Glomerular endothelial cell (primary cell): Measurements from ENCODE around the gene SUSD4. TPM values are rescaled to one million over a fixed set of nuclear protein-coding genes. Genes with fewer than 3 reads are reported as not detected.

Experiments
- DNase-seq: peaks from one replicate; pipeline ENCODE4 v3.0.0-alpha.2; 2011; ENCODE audit warnings: low read depth, low spot score; ENCODE audit errors: extremely low read depth
- total RNA-seq: library from RNA; depleted of rRNA; stranded (reverse); fragments of >200 nt; gene quantifications from 2 replicates; pipeline ENCODE4 v1.2.3, GENCODE V29; 2015

SUSD4 gene
- total RNA-seq, 1 donor from 2014 or later, result not detected

DNA sequence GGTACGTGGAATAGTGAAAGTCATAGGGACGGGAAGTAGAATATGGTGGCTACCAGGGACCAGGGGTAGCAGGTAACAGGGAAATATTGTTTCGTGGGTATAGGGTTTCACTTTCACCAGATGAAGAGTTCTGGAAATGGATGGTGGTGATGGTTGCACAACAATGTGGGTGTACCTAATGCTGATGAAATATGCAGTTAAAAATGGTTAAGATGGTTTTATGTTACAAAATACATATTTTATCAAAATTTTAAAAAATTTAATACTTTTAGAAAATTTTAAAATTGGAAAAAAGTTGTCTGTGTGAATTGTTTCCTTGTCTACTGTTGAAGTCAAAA lies 165.4 kb downstream of the SUSD4 start:
- DNase-seq, result no peak

DNA sequence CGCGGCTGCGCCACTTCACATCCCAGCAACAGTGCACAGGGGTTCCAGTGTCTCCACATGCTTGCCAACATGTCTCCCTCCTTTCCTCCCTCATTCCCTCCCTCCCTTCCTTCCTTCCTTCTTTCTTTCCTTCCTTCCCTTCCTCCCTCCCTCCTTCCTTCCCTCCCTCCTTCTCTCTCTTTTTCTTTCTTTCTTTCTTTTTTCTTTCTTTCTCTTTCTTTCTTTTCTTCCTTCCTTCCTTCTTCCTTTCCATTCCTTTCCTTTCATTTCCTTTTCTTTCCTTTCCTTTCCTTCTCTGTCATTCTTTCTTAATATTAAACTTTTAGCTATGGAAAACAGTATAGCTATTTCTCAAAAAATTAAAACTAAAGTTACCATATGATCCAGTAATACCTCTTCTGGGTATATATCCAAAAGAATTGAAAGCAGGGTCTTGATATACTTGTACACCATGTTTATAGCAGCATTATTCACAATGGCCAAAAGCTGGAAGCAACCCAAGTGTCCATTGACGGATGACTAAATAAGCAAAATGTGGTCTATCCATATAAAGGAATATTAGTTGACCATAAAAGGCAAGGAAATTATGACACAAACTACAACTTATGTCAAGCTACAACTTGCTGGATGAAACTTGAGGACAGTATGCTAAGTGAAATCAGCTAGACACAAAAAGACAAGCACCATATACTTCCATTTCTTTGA lies 165.9 kb downstream of the SUSD4 start:
- DNase-seq, result no peak

DNA sequence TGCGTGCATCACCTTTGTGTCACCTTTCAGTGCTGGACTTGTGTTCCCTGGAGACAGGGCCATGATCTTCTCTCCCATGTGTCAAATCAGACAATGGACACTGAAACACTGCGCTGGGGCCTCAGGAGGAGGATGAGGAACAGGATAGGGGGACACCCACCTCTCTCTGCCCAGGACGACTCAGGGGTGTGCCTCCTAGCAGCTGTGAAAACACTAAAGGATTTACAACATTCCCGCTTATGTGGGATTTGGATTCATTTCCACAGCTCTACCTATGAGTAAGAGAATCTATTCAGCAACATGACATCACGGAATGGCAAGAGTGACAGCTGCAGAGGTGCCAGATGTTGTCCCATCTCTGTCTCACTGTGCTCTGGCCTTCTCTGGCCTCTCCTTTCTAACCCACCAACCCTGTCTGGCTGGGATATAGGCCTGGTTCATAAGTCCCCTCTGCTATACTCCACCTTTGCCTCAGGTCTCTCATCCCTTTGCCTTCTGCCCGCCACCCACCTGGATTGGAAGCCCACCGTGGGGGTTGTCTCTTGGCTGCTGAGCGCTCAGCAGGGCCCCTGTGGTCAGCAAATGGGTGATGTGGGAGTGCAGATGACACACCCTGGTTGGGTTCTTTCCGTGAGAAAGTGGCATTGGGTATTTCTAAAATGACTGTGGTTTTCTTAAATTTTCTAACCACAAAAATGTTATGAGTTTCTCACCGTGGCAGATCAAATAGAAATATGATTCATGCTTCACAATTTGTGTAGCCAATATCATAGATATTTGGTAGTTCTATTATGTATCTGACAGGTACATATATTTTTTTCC lies 173.9 kb downstream of the SUSD4 start:
- DNase-seq, result no peak

DNA sequence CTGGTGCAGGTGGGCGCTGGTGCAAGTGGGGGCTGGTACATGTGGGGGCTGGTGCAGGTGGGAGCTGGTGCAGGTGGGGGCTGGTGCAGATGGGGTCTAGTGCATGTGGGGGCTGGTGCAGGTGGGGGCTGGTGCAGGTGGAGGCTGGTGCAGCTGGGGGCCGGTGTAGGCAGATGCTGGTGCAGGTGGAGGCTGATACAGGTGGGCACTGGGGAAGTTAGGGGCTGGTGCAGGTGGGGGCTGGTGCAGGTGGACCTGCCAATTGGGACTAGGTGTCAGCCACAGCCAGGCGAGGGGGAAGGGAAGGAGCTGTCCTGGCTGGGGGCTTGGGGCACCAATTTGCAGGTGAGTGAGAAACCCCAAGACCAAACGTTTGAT lies 174.5 kb downstream of the SUSD4 start:
- DNase-seq, result no peak

DNA sequence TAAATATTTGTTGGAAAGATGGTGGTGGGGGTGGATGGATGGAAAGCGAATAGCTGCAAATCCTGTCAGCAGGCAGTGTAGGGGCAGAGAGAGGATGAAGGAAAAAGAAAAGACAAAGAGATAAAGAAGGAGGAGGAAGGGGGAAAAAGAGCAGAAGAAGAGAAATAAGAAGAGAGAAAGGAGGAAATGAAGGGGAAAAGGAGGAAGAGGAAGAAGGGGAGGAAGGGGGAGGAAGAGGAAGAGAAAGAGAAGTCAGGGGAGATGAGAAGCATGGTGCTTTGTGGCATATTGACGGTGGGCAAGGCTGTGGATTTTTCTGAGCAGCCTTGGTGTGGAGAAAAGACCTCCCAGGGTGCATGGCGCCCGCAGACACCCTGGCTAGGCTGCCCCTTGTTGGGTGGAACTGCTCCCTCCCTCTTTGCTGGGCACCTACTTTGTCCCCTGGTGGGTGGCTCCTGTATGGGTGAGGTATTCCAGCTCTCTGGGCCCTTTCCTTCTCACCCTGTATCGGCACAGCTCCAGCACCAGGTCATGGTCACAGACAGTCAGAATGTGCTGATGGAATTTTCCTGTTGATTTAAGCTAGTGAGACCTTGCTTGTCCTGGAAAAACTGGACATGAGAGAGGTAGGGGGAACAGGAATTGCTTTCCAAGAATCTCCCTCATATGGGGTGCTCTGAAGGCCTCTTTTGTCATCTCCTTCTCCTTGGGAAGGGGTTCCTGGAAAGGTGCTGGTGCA lies 175.2 kb downstream of the SUSD4 start:
- no peak for DNase-seq

DNA sequence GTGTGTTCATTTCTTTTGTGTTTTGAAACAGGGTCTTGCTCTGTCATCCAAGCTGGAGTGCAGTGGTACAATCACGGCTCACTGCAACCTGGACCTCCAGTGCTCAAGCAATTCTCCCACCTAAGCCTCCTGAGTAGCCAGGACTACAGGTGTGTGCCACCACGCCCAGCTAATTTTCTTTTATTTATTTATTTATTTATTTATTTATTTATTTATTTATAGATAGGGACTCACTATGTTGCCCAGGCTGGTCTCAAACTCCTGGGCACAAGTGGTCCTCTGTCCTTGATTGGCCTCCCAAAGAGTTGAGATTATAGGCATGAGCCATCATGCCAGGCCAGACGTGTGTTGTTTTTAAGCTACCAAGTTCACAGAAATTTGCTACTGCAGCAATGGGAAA lies 177.2 kb downstream of the SUSD4 start:
- DNase-seq, result no peak

DNA sequence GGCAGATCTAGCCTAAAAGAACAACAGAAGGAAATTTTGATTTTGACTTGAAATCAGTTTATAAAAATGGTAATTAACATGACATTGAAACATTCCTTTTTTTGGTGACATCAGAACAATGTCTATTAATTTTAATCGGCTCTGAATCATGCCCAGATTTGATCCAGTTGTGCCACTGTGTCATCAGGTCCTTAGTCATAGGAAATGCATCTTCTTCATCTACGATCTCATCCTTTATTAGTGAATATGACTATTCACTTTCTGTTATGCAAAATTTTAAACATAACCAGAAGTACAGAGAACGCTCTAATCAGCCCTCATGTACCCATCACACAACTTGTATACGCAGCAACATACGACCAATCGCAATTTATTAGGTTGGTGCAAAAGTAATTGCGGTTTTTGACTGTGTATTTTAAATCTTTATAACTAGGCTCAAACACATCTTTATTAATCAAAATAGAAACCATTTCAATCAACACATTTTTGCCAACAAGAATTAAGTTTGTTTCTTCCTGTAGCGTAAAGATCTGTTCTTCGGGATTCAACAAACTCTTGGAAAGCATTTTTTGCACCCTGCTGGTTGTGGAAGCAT lies 180.6 kb downstream of the SUSD4 start:
- DNase-seq, result no peak

DNA sequence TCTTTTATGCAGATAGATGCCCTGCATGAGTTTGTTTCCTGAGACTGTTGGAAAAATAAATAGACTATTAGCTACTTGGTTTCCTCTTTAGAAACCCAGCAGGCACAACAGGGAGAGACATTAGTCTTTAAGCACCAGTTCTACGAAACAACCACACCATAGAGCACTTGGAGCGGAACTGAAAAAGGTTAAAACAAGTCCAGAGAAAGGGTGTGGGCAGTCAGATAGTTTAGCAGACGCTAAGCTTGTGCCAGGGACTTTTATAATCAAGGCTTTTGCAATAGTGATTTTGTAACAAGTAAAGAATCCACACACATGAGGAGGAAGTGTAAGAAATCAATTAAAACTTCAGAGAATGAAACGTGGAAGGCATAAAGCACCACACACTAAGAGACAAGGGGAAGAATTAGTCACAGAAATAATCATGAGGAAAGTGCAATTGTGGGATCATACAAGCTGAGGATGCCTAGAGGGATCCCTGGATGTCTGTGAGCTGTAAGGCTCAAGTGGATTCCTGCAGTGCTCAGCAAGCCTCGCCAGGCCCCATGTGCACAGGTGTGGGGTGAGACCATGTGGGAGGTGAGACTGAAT lies 183.2 kb downstream of the SUSD4 start:
- DNase-seq, result no peak

DNA sequence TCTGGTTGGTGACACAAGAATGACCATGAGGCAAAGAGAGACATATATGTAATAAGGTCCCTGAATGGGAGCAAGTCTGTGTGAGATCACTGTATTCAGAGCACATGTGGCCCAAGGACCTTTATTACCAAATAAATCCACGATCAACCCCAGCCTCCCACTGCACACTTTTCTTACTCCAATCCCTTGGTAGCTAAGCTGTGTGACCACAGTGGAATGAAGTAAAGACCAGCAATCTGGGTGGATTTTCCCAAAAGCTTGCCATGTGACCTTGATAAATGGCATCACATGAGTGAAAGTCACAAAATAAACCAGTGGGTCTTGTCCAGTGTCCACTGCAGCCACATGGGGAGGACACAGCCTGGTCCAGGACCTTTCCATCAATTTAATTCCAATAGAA lies 184.2 kb downstream of the SUSD4 start:
- no peak for DNase-seq

DNA sequence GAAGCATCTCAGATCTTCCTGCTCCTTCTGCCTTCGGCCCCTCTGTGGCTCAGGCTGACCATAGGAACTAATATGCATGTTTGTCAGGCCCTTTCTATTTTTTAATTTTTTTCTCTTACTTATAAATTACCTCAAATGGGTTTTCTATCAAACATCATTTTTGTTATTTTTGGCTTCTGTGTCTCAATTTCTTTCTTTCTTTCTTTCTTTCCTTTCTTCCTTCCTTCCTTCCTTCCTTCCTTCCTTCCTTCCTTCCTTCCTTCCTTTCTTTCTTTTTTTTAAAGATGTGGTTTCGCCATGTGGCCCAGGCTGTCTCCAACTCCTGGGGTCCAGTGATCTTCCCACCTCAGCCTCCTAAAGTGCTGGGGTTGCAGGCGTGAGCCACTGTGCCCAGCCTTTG lies 184.7 kb downstream of the SUSD4 start:
- no peak for DNase-seq

DNA sequence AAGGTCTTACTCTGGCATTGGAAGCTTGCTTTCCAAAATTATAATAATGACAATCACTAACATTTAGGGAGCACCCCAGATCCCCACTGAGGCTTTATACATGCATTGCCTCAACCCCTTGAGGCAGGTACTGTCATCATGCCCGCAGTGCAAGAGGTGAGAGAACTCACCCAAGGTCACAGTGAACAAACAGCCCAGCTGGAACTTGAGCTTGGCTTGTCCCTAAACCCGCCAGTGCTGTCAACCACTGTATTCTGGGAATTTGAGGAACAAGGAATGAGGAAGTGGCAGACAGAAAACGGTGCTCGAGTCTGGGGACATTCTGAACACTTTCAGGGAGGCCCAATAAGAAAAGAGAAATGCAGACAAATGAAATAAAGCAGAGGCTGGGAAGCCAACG lies 186.3 kb downstream of the SUSD4 start:
- no peak for DNase-seq

DNA sequence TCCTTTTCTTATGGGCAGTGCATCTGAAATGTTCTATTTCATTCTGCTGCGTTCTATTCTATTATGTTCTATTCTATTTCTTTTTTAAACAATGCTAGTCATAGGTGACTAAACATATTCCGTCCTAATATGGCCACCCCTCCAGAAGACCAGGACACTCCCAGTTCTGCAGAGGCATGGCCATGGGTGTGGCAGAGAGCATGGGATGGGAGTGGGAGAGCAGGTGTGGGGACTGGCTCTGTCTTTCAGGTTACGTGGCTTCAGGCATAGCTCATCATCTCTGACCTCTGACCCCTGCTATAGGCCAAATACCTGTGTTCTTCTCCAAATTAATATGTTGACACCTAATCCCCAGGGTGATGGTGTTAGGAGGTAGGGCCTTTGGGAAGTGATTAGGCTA lies 187.5 kb downstream of the SUSD4 start:
- no peak for DNase-seq

DNA sequence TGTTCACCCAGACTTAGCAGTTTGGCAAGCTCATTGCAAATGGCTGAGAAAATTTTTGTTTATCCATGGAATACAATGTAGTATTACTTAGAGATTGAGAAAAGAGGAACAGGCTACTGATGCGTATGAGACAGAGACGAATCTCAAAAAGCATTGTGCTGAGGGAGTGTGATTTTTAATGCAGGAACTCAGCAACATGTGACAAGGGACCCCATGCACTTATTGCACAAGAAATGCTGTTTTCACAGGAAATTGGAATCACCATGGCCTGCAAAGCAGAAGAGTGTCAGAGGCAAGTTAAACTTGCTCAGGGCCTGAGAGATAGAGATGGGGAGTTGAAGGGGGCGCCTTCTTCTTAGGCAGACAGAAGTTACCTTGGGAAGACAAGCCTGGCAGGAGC lies 188.3 kb downstream of the SUSD4 start:
- DNase-seq, result no peak

DNA sequence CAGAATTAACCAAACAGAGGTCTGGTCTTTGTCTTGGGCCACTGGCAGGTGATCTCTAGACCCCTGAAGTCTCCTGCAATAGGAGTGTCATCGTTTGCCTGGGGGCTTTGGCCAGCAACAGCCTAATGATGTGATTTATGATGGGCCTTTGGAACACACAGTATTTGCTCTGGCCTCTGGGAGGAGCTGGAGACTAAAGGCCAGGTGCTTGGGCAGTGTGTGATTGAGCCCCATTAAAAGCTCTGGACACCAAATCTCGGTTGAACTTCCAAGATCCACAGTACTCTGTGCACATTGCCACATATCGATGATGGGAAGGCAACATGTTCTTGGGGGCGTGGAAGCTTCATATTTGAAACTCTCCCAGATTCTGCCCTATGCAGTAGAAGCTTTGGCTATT lies 188.9 kb downstream of the SUSD4 start:
- no peak for DNase-seq

Other genes with a start within 250 kb of the SUSD4 start
- 0.19 and 0.53 TPM in 2 replicates for gene TLR5, start 220.9 kb downstream of the SUSD4 start, total RNA-seq
- gene CCDC185, start 29.2 kb upstream of the SUSD4 start, total RNA-seq, result not detected in 2 replicates